SJCRH30 (cell line): ENCODE results near the gene CKMT2. TPM values are rescaled to one million over a fixed set of nuclear protein-coding genes. Genes with fewer than 3 reads are reported as not detected.
"Not testable (repeated sequence)": the region's sequence is repeated elsewhere in the genome, so short reads cannot be mapped to it uniquely, and the experiment has no call there.

Experiments
- DNase-seq, 2 experiments: peaks; one replicate each; pipeline ENCODE4 v3.0.0-alpha.2; 2015 to 2020
- H3K27ac ChIP-seq: fragments of 250-450 bp; sonication (Bioruptor Pico); 2 replicates; pipeline ENCODE4 v1.5.1; 2020; ENCODE audit warnings: mild to moderate bottlenecking, moderate library complexity
- H3K27me3 ChIP-seq: fragments of 250-450 bp; sonication (Bioruptor Pico); 2 replicates; pipeline ENCODE4 v1.5.1; 2020; ENCODE audit warnings: mild to moderate bottlenecking, moderate library complexity
- H3K36me3 ChIP-seq: fragments of 250-450 bp; sonication (Bioruptor Pico); 2 replicates; pipeline ENCODE4 v1.5.1; 2020; ENCODE audit warnings: mild to moderate bottlenecking, moderate library complexity
- H3K4me1 ChIP-seq: fragments of 250-450 bp; sonication (Bioruptor Pico); 2 replicates; pipeline ENCODE4 v1.5.1; 2020; ENCODE audit warnings: mild to moderate bottlenecking, moderate library complexity
- H3K4me3 ChIP-seq: fragments of 250-450 bp; sonication (Bioruptor Pico); 2 replicates; pipeline ENCODE4 v1.5.1; 2020; ENCODE audit warnings: mild to moderate bottlenecking, moderate library complexity
- H3K9me3 ChIP-seq: fragments of 250-450 bp; sonication (Bioruptor Pico); replicated peaks from 2 replicates; pipeline ENCODE4 v1.5.1; 2020; ENCODE audit warnings: mild to moderate bottlenecking, moderate library complexity
- total RNA-seq: library from RNA; depleted of rRNA; stranded (reverse); fragments of >200 nt; shearing (Covaris generic); gene quantifications from 2 replicates; pipeline ENCODE4 v1.2.3, GENCODE V29; 2014

The CKMT2 gene
- total RNA-seq, 1 experiment from 2014 or later, result not detected

DNA sequence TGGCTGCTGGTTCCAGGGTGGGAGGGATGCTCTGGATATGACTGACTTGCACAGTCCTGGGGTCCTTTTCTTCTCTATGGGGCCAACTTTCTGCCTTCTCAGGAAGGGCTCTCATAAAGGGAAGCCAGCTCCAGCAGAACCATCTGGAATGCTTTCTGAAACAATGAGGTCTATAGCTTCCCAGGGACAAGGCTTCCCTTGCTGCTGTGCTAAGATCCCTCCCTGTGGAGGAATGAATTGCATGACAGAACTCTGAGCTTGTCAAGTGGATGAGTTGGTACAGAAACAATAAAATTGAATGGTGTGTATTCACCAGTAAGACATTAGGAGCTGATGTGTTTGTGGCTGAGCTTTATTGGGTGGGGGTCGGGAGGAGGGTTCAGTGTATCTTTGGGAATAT is 19.8 kb downstream of the CKMT2 start:
- Histone ChIP-seq H3K4me1 (peaks cover 3% of the 10 kb centered on the region), H3K27me3 (no peaks in the 10 kb centered on the region), H3K27ac (no peak overlapping the region), H3K9me3 (no peaks in the 10 kb centered on the region), H3K4me3 (no peak overlapping the region), H3K36me3 (peaks cover 8% of the 10 kb centered on the region)
- no peak for DNase-seq

DNA sequence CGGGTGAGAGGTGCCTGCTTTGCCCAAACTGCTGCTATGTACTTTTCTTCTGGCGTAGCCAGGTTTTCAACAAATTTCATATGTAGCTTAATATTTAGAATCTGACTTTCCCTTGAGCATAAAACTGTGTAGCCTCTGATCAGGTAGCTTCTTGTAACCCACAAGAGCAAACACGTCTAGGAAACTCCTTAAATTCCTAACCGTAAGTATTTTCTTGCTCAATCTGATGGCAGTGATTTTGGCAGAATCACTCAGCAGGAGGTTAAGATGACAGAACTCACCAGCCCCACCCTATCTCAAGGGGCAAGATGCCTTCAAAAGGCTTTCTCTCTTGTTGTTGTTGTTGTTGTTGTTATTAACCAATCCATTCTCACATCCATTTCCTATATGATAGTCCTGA is 20.8 kb downstream of the CKMT2 start:
- no peaks in the 10 kb centered on the region for H3K27me3 ChIP-seq
- H3K4me1 ChIP-seq, result no peaks in the 10 kb centered on the region
- DNase-seq, result no peak
- no peaks in the 10 kb centered on the region for H3K9me3 ChIP-seq
- H3K36me3 ChIP-seq, result peaks cover 8% of the 10 kb centered on the region
- H3K27ac ChIP-seq, result no peak overlapping the region
- H3K4me3 ChIP-seq, result no peak overlapping the region

DNA sequence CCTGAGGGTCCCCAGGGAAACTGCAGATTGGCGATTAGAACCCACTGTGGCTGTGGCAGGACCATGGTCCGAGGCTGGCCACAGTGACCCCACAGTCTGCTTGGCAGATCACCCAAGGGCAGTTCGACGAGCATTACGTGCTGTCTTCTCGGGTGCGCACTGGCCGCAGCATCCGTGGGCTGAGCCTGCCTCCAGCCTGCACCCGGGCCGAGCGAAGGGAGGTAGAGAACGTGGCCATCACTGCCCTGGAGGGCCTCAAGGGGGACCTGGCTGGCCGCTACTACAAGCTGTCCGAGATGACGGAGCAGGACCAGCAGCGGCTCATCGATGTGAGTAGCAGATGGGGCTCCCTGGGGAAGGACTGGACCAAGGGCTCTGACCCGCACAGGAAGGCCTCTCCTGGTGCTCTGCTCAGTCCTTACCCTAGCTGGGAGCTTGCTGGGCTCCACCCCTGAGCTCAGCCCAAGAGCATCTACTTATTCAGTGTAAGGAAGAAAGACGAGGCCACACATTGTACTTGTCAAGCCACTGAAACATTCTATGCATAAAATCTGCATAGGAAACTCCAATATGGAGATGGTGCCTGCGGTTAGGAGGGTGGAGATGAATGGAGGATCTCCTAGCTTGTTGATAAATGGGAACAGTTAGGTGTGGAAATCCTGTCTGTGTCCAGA is 21.9 kb downstream of the CKMT2 start:
- Histone ChIP-seq H3K27me3 (no peaks in the 10 kb centered on the region), H3K36me3 (peaks cover 8% of the 10 kb centered on the region), H3K4me3 (no peak overlapping the region), H3K27ac (no peak overlapping the region), H3K9me3 (no peaks in the 10 kb centered on the region; the same call in 1 of the 2 replicates), H3K4me1 (no peaks in the 10 kb centered on the region)
- DNase-seq, result no peak

DNA sequence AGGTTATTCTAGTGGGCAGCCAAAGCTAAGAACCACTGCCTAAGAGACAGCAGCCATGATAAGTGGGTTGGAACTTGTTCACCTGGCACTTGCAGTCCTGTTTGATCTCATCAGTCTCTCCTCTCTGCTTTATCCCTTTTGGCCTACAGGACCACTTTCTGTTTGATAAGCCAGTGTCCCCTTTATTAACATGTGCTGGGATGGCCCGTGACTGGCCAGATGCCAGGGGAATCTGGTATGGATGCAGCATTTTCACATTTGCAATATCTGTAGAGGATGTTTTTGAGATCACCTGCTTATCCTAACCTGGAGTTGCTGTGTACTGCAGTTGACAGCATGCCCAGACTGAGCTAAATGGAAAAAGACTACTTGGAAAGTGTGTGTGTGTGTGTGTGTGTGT is 23.6 kb downstream of the CKMT2 start:
- DNase-seq, result no peak
- Histone ChIP-seq H3K4me3 (no peak overlapping the region), H3K27ac (no peak overlapping the region), H3K27me3 (no peaks in the 10 kb centered on the region), H3K4me1 (no peaks in the 10 kb centered on the region), H3K9me3 (peaks cover 5% of the 10 kb centered on the region), H3K36me3 (peaks cover 8% of the 10 kb centered on the region)

DNA sequence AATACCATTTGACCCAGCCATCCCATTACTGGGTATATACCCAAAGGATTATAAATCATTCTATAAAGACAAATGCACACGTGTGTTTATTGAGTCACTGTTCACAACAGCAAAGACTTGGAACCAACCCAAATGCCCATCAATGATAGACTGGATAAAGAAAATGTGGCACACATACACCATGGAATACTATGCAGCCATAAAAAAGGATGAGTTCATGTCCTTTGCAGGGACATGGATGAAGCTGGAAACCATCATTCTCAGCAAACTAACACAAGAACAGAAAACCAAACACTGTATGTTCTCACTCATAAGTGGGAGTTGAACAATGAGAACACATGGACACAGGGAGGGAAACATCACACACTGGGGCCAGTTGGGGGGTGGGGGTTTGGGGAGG is 29.7 kb downstream of the CKMT2 start:
- not testable (repeated sequence) for DNase-seq, H3K27me3 ChIP-seq, H3K4me1 ChIP-seq, H3K4me3 ChIP-seq, H3K36me3 ChIP-seq, H3K27ac ChIP-seq
- H3K9me3 ChIP-seq, result peaks cover 12% of the 10 kb centered on the region

DNA sequence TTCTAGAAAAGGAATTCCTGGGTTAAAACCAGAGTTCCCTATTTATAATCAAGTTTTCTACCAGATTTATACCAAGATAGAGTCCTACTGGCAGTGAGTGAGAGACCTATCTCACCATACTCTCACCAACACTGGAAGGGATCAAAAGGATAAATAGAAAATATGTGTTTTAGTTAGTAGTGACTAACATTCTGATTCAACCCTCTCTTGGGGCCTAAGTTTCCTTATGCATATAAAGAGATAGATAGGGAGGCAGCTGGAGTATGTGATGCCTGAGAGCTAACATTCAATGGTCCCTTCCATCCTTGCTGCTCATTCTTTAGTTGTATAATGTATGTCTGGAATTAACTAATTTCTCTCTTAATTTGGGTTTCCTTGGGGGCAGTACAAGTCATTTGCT is 32.0 kb downstream of the CKMT2 start:
- no peak overlapping the region for H3K4me3 ChIP-seq
- no peak for DNase-seq
- H3K27ac ChIP-seq, result no peak overlapping the region
- peaks cover 12% of the 10 kb centered on the region for H3K9me3 ChIP-seq
- no peaks in the 10 kb centered on the region for H3K27me3 ChIP-seq
- H3K4me1 ChIP-seq, result peaks cover 4% of the 10 kb centered on the region; the same call in 1 of the 2 replicates
- H3K36me3 ChIP-seq, result no peaks in the 10 kb centered on the region

DNA sequence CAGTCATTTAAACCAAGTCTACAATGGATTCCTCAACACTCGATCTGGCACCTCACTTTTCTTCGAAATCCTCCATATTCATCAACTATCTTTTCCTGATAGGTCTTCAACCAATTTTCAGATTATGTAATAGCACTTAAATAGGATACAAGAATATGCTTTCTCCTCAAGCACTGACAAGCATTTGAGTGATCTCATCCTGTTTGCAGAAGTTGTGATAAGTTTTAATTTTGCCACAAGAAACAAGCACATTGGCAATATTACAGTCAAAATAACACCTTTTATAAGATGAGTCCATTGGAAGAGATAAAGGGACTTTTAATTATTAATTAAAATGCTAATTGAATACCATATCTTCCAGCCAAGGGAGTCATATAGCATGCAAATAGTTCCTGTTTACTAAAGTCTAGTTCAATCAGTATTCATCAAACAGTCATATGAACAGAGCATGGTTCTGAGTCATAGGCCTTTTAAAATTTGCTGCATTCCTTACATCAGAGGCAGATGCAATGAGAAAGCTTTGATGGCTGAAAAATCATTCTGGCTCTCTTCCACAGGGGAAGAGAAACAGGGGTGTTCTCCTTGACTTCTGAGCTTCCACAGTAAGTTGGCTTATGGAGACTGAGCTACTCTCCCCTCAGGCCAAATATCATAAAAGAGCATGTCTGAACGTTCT is 35.5 kb downstream of the CKMT2 start:
- DNase-seq, result peak in 1 of 2 experiments; percentile 13
- peaks cover 4% of the 10 kb centered on the region; the same call in 1 of the 2 replicates for H3K4me1 ChIP-seq
- no peaks in the 10 kb centered on the region for H3K27me3 ChIP-seq
- no peaks in the 10 kb centered on the region; the same call in 1 of the 2 replicates for H3K9me3 ChIP-seq
- H3K27ac ChIP-seq, result no peak overlapping the region
- H3K4me3 ChIP-seq, result no peak overlapping the region
- H3K36me3 ChIP-seq, result no peaks in the 10 kb centered on the region

DNA sequence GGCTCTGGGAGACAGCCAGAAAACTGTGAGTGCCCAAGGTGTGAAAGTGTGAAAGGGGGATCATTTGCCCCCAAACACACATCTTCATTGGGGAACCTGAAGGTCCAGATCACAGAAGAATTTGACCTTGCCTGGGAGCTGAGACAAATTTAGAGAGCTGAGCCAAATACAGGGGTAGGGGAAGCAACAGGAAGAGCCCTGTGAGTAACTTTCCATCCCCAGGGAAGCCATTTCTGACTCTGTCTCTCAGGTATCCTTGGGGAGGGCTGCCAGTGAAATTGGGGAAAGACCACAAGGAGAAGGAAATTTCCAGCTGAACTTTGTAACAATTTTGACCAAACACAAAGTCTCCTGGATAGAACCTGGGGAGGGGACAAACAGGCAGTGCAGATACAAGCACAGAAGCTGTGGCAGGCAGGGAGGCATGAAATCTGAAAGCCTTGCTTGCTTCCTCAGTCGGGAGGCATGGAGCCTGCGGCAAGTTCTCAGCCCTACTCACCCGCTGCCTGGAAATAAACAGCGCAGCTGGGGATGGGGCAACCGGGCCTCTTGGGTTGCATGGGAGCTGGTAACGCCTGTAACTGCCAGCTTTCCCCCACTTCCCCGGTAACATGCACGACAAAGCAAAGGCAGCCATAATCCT is 36.8 kb downstream of the CKMT2 start:
- no peaks in the 10 kb centered on the region; the same call in 1 of the 2 replicates for H3K36me3 ChIP-seq
- H3K4me3 ChIP-seq, result no peak overlapping the region
- H3K27ac ChIP-seq, result peak overlapping the region; percentile 18; the same call in 1 of the 2 replicates
- H3K27me3 ChIP-seq, result no peaks in the 10 kb centered on the region
- no peaks in the 10 kb centered on the region; the same call in 1 of the 2 replicates for H3K9me3 ChIP-seq
- H3K4me1 ChIP-seq, result peaks cover 4% of the 10 kb centered on the region; the same call in 1 of the 2 replicates
- peak; percentile 19 to 38 for DNase-seq

DNA sequence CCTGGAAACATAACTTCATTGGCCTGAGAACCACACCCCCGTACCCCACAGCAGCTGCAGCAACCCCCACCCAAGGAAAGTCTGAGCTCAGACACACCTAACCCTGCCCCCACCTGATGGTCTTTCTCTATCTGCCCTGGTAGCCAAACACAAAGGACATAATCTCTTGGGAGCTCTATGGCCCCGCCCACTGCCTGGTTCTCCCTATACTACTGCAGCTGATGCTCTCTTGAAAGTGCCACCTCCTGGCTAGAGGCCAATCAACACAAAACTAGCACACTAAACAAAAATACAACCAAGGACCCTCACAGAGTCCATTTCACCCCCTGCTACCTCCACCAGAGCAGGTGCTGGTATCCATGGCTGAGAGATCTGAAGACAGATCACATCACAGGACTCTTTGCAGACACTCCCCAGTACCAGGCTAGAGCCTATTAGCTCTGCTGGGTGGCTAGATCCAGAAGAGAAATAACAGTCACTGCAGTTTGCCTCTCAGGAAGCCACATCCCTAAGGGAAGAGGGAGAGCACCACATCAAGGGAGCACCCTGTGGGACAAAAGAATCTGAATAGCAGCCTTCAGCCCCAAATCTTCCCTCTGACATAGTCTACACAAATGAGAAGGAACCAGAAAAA is 37.4 kb downstream of the CKMT2 start:
- not testable (repeated sequence) for H3K4me1 ChIP-seq

DNA sequence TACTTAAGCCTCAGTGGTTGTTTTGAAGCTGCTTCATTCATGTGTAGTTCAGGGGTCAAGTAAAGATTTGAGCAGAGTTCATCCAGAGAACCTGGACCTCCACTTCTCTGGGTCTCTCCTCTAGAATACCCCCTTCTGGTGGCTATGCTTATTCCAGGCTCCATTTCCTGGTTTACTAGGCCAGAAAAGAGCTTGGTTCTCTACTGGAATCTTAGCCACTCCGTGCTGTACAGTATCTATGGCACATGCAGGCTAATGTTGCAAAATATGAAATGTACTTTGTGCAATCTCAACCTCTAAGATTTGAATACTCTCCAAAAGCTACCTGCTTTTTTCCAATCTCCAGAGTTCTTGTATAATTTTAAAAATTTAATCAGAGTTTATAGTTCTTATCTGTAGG is 50.9 kb downstream of the CKMT2 start:
- H3K9me3 ChIP-seq, result 0 out of 2 replicates have a peak, but pooled peaks cover 5% of the 10 kb centered on the region
- no peaks in the 10 kb centered on the region for H3K4me1 ChIP-seq
- no peak overlapping the region for H3K27ac ChIP-seq
- no peaks in the 10 kb centered on the region for H3K27me3 ChIP-seq
- no peak for DNase-seq
- H3K36me3 ChIP-seq, result peaks cover 4% of the 10 kb centered on the region; the same call in 1 of the 2 replicates
- no peak overlapping the region for H3K4me3 ChIP-seq

More for the DNA sequence above, 37.4 kb downstream of the CKMT2 start:
- H3K27me3 ChIP-seq, H3K36me3 ChIP-seq, H3K4me3 ChIP-seq, H3K9me3 ChIP-seq: not testable (repeated sequence)
- peak; percentile 34 to 58 for DNase-seq
- H3K27ac ChIP-seq, result peak overlapping the region; percentile 18; the same call in 1 of the 2 replicates

DNA sequence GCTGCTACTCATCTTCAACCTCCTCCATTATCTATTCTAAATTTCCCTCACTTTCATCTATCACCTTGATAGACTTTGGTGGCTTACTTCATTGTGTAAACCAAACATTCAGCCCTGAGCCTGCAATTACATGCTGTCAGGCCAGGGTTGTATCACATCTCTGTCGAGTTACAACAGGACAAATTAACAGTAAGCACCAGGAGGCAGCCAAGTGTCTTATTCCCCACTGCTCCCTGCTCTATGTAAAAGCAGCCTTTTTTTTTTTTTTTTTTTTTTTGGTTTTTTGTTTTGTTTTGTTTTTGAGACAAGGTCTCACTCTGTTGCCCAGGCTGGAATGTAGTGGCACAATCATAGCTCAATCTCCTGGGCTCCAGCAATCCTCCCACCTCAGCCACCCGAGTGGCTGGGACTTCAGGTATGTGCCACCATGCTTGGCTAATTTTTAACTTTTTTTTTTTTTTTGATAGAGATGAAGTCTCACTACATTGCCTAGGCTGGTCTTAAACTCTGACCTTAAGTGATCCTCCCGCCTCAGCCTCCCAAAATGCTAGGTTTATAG is 53.0 kb downstream of the CKMT2 start:
- DNase-seq, result no peak

DNA sequence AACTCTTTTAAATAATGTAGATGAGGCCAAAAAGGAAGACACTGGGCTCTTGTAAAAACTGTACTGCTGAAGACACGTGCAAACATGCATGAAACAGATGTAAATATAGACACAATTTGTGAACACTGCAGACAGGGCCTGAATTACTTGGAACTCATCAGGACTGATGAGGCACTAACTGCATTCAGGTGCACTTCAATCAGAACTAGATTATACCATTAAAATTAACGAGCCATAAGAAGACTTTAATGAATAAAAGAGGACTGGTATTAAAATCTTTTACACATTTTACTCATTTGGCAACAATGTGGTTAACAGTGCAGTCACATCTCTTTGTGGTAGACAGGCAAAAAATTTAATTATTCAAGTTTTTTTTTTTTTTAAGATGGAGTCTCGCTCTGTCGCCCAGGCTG is 54.9 kb downstream of the CKMT2 start:
- Histone ChIP-seq H3K4me1 (no peaks in the 10 kb centered on the region), H3K27ac (no peak overlapping the region), H3K36me3 (peaks cover 5% of the 10 kb centered on the region), H3K4me3 (no peak overlapping the region), H3K27me3 (no peaks in the 10 kb centered on the region), H3K9me3 (peaks cover 6% of the 10 kb centered on the region)
- DNase-seq, result no peak

More for the DNA sequence above, 53.0 kb downstream of the CKMT2 start:
- no peak overlapping the region for H3K27ac ChIP-seq
- no peak overlapping the region for H3K4me3 ChIP-seq
- H3K4me1 ChIP-seq, result no peaks in the 10 kb centered on the region
- no peaks in the 10 kb centered on the region for H3K27me3 ChIP-seq
- H3K36me3 ChIP-seq, result peaks cover 4% of the 10 kb centered on the region; the same call in 1 of the 2 replicates
- 0 out of 2 replicates have a peak, but pooled peaks cover 4% of the 10 kb centered on the region for H3K9me3 ChIP-seq

DNA sequence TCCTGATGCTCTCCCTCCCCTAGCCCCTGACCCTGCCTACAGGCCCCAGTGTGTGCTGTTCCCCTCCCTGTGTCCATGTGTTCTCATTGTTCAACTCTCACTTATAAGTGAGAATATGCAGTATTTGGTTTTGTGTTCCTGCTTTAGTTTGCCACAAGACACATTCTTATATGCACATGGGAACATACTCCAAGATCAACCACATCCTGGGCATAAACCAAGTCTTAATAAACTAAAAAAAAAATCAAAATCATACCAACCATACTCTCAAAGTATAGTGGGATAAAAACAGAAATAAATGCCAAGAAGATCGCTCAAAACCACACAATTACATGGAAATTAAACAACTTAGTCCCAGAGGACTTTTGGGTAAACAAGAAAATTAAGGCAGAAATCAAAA is 57.0 kb downstream of the CKMT2 start:
- Histone ChIP-seq H3K4me3 (no peak overlapping the region), H3K27ac (no peak overlapping the region), H3K36me3 (peaks cover 9% of the 10 kb centered on the region), H3K4me1 (no peaks in the 10 kb centered on the region), H3K27me3 (no peaks in the 10 kb centered on the region), H3K9me3 (peaks cover 8% of the 10 kb centered on the region)
- DNase-seq, result no peak

DNA sequence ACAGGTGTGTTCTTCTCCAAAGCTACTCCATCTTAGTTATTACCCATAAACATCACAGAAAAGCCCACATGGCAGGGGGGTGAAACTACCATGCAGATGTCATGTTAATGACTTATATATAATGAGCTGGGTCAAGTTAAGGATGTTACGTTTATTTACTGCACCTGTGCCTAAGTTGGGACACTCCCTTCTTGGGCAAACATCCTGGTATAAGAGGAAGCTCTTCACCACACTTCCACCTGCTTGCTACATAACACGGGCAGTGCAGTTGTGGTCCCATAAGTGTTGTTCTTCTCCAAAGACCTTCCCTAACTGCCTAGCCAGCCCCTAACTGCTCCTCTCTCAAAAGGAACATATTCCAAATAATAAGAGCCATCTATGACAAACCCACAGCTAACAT is 59.0 kb downstream of the CKMT2 start:
- Histone ChIP-seq H3K36me3 (peaks cover 12% of the 10 kb centered on the region), H3K9me3 (peaks cover 8% of the 10 kb centered on the region), H3K27me3 (no peaks in the 10 kb centered on the region), H3K4me1 (no peaks in the 10 kb centered on the region), H3K4me3 (no peak overlapping the region), H3K27ac (no peak overlapping the region)
- DNase-seq, result no peak
